WI38 (cell line): ENCODE data around the gene BMP6.
"Not testable (repeated sequence)": the region's sequence is repeated elsewhere in the genome, so short reads cannot be mapped to it uniquely, and the experiment has no call there.

ENCODE experiments used
- H3K4me3 ChIP-seq: 2 replicates; pipeline ENCODE4 v1.5.1; 2011; ENCODE audit warnings: low read depth, mild to moderate bottlenecking, control low read depth, low read length
- TF ChIP-seq, protein P1 (sequence below): IDR thresholded peaks from 2 replicates; pipeline ENCODE4 v1.5.1; 2012; ENCODE audit warnings: low read depth, mild to moderate bottlenecking, control low read depth, low read length

The BMP6 gene

DNA sequence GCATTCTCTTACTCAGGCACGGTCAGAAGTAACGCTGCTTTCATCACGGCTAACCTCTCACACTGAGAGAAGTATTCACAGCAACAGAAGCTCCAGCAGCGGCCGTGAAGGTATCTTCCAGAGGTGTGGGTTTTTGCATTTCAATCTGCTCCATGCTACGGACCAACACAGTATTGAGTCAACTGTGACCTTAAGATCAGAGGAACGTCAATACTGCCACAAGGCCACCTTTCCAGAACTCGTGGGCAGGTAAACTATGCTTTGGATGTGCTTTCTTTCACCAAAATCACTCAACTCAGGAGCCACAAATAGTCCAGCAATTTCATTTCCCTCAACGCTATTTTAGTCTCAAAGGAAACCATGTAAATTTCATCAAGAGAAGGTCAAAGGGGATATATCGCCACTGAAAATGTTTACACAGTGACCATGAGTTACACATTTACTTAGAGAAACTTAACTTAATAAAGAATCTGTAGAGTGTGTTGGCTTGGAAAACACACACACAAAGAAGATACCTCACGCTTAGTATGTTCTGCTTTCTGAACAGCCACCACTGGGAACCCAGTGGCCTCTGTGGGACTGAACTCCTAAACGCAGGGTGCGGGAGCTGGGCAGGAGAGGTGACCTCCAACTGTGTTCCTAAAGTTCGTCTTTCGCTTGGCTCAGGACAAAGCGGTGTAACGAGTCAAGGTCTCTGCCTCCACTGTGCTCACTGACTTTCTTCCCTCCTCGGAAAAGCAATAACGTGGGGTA is 156.8 kb downstream of the BMP6 start:
- no peak overlapping the region for H3K4me3 ChIP-seq
- TF ChIP-seq, protein P1, sequence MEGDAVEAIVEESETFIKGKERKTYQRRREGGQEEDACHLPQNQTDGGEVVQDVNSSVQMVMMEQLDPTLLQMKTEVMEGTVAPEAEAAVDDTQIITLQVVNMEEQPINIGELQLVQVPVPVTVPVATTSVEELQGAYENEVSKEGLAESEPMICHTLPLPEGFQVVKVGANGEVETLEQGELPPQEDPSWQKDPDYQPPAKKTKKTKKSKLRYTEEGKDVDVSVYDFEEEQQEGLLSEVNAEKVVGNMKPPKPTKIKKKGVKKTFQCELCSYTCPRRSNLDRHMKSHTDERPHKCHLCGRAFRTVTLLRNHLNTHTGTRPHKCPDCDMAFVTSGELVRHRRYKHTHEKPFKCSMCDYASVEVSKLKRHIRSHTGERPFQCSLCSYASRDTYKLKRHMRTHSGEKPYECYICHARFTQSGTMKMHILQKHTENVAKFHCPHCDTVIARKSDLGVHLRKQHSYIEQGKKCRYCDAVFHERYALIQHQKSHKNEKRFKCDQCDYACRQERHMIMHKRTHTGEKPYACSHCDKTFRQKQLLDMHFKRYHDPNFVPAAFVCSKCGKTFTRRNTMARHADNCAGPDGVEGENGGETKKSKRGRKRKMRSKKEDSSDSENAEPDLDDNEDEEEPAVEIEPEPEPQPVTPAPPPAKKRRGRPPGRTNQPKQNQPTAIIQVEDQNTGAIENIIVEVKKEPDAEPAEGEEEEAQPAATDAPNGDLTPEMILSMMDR = no peak

DNA sequence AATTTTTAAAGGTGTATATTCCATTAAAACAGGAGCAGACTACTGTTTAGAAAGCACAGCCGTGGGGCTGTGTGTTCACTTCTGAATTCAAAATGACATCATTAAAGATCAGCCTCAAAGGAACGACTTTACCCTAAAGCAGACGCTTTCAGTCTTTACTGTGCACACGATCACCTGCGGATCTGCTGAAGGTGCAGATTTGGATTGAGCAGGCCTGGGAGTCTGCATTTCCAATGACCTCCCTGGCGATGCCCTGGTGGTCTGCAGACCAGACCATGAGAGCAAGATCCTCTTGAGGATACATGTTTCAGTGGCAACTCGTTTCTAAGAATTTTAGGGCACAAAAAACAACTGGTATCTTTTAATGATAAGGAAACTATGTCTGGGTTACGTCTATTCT is 157.5 kb downstream of the BMP6 start:
- no peak overlapping the region for H3K4me3 ChIP-seq
- TF ChIP-seq, protein P1 = no peak

DNA sequence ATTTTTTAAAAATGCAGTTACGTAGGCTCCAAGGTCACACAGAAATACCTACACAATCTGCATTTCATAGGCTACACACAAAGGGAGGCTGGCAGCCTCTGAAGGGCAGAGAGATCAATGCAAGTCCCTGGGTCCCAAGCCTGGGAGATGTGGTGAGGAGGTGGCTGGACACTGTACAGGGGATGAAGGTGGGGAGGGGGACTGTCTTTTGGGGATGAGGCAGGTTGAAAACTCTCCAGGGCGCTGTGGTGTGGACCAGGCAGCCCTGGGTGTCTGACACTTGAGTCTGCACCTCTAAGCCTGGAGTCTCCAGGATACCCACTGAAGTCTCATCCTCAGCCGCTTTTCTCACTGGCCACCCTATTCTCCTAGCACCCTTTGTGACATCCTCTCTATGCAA is 160.2 kb downstream of the BMP6 start:
- no peak overlapping the region for H3K4me3 ChIP-seq
- TF ChIP-seq, protein P1 = no peak

DNA sequence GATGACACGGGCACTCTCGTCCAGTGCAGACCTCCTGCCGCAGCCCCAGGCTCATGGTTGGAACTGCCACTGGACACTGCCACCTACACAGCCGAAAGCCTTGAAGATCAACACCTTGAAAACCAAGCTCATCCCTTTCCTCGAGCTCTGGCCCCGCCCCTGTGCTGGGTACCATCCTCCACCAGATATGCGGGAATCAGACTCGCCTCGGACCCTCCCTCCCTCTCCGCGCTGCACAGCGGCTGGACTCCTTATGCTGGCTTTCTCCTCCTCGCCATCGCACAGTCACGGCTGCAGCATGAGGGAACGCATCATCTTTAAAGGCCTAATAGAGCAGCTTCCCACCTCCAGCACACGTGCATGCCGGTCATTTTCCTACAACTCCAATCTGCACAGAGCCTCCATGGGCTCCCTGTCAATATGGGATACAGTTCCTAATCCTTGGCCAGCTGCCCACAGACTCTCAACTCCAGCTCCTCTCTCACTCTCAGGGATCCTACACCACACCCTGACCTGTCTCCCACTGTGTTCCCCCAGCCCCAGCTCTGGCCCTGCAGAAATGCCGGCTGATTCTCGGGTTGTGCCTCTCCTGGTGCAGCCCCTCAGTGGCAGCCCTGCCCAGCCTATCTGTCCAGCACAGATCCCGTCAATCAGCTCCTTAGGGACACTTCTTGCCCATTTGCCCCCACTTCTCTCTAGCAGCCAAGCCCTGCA is 161.5 kb downstream of the BMP6 start:
- H3K4me3 ChIP-seq = no peak overlapping the region
- TF ChIP-seq, protein P1 = no peak

DNA sequence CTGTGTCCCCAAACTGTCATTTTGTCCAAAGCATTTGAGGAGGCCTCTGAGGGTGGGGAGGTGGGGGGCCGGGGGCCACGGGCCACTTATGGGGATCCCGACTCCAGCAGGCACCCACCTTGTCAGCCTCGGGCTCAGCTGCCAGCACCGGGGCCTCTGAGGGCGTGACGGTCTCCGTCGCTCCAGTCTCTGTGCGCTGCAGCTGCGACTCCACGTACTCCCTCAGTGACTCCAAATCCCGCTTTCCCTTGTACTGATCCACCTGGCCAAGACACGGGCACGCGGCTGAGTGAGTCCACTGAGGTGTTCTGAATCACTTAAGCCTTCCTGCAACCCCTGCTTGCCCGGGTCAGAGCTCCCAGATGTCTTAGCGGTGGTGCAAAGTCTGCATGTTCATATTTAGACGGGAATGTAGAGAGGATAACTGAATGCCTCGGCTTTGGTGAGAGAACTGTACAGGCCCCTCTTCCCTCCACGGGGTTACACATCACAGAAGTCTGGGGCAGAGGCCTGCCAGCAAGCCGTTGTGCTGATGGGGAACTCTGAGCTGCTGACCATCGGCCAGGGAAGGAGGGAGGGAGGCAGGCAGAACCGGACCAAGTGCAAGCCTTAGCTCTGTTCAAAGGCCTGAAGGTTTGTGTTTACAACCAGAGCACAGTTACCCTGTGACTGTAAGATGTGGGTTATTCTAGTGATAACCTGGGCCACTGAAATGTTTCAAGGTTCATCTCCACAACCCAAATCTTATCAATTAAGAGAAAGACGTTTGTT is 162.9 kb downstream of the BMP6 start:
- no peak overlapping the region for H3K4me3 ChIP-seq
- TF ChIP-seq, protein P1 = no peak

DNA sequence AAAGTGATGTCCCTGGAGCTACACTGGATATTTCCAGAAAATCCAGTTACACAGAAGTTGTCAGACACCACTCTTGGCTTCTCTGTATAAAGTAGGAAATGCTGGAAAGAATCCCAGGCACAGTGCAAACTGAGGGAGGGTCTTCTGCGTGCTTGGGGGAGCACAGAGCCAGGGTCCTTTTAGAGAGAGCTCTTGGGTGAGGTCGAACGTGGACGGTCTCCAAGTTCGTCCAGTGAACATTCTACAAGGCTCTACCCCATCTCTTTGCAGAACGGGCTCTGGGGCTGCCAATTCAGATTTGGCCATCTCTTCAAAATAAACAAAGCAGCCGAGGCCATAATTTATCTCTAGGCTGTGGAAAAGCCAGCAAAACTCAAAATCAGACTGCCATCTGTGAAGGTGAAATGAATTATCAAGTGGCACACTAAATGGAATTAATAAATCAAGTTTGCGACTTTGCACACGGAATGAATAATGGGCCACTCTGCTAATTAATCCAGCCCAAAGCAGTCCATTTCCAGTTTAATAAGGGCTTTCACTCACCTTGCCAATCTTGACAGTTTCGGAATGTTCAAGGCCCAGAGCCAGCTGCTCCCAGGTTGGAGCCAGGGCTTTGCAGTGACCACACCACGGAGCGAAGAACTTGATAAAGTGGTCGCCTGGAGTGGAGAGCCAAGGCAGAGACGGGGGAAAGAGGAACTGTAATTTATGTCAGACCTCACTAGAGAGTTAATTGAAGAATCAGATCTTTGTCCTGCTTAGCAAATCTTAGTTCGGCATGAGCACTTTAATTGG is 165.4 kb downstream of the BMP6 start:
- TF ChIP-seq, protein P1 = no peak
- no peak overlapping the region for H3K4me3 ChIP-seq

DNA sequence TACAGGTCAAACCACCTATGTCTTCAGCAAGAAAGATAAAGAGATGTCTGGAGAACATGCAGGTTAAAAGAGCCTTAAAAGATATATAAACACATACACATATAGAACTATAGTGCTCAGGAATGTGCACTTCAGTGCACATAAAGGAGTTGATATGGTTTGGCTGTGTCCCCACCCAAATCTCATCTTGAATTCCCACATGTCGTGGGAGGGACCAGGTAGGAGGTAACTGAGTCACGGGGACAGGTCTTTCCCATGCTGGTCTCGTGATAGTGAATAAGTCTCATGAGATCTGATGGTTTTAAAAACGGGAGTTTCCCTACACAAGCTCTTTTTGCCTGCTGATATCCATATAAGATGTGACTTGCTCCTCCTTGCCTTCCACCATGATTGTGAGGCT is 166.5 kb downstream of the BMP6 start:
- not testable (repeated sequence) for H3K4me3 ChIP-seq
